Cerebellar nuclear complex (tissue), 1 donor: ENCODE measurements around the gene RASSF7.

Experiments used
- DNase-seq, 2 experiments: peaks; one replicate each; lab custom pipeline; 2025; lab: John Stamatoyannopoulos, UW

The RASSF7 gene

DNA sequence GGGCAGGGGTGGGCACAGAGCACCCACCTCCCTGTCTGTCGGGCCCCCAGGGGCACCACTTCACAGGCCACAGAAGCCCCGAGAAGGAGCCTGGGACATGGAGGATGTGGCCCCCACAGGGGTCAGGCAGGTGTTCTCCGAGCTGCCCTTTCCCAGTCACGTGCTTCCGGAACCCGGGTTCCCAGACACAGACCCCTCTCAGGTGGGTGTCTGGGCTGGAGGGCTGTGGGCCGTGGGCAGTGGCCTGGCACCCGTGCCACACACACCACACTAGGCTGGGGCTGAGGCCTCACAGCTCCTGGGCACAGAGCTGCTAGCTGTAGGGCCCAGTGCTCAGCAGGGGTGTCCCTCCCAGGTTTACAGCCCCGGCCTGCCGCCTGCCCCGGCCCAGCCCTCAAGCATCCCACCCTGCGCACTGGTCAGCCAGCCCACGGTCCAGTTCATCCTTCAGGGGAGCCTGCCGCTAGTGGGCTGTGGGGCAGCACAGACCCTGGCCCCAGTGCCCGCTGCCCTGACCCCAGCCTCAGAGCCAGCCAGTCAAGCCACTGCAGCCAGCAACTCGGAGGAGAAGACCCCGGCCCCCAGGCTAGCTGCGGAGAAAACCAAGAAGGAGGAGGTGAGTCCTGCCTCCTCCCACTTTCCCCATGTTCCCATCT lies 49.5 kb downstream of the RASSF7 start:
- DNase-seq: no peak

GRCh38 chr11:611001-611996 lies 50.5 kb downstream of the RASSF7 start:
- DNase-seq: no peak

DNA sequence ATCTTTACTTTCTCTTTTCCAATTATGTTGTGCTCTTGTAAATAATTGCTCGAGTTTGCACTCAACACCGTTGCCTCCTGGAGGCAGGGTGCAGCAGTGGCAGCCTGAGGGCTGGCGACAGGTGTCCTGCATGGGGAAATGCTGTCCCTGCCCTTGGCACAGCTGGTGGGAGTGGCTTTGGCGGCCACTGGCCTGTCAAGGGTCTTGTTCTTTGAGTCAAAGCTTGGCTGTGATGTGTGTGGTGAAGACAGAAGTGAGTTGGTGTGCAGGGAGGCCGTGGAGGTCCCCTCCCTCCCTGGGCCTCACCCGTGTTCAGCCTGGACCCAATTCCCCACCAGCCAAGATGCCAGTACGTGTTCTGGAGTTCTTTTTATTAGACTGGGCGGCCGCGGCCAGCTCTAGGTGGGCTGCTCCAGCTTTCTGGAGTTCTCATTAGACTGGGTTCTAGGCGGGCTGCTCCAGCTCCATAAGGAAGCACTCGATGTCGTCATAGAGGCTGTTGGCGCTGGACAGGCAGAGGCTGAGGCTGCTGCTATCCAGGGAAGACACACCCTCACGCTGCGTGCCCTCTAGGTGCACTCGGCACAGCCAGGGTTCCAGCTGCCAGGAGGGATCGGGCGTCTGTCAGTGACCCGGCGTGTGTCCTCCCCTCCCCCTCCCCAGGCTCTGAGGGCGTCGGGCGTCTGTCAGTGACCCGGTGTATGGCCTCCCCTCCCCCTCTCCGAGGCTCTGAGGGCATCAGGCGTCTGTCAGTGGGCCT lies 51.6 kb downstream of the RASSF7 start:
- DNase-seq: no peak

GRCh38 chr11:612961-613300 lies 52.2 kb downstream of the RASSF7 start:
- DNase-seq: no peak

DNA sequence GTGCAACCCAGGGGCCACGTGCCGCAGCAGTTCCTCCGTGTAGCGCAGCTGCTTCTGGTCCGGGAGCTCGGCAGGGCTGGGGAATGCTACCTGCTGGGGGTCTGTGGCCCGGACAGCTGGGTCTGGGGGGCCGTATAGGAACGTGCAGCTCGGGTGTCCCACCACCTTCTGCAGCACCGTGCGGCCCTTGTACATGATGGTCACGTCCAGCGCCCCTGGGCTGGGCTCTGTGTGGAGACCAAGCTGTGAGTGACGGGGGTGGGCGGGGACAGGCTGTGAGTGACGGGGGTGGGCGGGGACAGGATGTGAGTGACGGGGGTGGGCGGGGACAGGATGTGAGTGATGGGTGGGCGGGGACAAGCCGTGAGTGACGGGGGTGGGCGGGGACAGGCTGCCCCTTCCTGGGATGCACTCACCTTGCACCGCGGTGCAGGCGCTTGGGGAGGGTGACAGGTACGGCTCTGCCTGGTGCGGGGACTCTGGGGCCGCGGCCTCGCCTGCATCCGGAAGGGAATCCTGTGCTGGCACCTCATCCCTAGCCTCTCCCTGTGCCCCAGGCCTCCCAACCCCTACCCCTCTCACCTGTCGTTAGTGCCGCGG lies 52.7 kb downstream of the RASSF7 start:
- no peak for DNase-seq
